Islet precursor cell (in vitro differentiated cells): ENCODE data around the gene PGAM2.
A peak's percentile ranks its signal among the peaks of the same experiment; 100 is the strongest.
"Not testable (repeated sequence)": the region's sequence is repeated elsewhere in the genome, so short reads cannot be mapped to it uniquely, and the experiment has no call there.

Experiments
- DNase-seq: peaks from one replicate; pipeline ENCODE4 v3.0.0-alpha.2; 2018

Gene PGAM2

GRCh38 chr7:44019825-44020224 lies 45.5 kb downstream of the PGAM2 start:
- DNase-seq = not testable (repeated sequence)

- DNase-seq = peak; percentile 98
Measured at GRCh38 chr7:44018857-44019807, 46.2 kb downstream of the PGAM2 start.

GRCh38 chr7:44015090-44015489 lies 50.3 kb downstream of the PGAM2 start:
- DNase-seq = not testable (repeated sequence)
